ENCODE data around the gene GOLGA6A.

GOLGA6A gene

DNA sequence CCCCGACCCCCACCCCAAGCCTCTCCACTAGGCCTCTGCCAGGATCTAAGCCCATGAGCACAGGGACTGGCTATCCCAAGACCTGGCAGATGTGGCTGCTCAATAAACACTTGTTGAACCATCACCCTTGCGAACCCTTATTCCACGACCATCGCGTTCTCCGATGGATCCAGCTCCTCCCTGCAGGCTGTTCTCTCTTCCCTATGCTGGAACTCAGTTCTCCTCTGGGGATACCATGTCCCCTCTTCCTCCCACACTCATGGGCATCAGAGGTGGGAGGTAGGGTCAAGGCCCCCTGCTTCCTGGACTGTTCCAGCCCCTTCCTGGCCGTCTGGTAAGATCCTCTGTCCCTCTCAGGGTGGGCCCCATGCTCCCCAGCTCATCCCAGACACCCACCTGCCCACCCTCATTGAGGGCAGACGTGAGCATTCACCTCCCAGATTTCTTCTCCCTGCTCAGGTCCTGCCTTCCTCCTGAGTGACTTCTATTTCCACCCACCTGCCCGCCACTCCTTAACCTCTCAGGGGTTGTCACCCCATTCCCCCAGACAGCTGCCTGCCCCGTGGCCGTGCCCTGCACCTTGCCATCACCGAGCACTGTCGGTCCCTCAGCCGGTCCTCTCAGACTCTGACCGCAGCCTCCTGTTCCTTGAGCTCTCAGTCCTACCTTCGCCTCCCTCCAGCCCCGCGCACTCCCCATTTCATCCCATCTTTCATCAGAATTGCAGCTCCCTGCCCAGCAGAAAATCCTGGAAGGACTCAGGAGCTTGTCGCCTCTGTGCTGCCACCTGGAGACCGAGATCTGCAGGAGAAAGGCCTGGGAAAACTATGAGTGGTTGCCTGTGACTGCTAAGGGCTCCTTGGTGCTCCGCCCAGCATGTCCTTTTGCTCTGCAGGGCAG, 45.8 kb downstream of the GOLGA6A start:
- TF ChIP-seq, protein P1, sequence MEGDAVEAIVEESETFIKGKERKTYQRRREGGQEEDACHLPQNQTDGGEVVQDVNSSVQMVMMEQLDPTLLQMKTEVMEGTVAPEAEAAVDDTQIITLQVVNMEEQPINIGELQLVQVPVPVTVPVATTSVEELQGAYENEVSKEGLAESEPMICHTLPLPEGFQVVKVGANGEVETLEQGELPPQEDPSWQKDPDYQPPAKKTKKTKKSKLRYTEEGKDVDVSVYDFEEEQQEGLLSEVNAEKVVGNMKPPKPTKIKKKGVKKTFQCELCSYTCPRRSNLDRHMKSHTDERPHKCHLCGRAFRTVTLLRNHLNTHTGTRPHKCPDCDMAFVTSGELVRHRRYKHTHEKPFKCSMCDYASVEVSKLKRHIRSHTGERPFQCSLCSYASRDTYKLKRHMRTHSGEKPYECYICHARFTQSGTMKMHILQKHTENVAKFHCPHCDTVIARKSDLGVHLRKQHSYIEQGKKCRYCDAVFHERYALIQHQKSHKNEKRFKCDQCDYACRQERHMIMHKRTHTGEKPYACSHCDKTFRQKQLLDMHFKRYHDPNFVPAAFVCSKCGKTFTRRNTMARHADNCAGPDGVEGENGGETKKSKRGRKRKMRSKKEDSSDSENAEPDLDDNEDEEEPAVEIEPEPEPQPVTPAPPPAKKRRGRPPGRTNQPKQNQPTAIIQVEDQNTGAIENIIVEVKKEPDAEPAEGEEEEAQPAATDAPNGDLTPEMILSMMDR (IDR thresholded peaks at IDR 0.05), result no peak
- Histone ChIP-seq H3K4me3 (no peak overlapping the region), H3K27ac (peak overlapping the region in 1 of 2 donors; percentile 17)
- DNase-seq (ENCODE audit: low spot score), result no peak

DNA sequence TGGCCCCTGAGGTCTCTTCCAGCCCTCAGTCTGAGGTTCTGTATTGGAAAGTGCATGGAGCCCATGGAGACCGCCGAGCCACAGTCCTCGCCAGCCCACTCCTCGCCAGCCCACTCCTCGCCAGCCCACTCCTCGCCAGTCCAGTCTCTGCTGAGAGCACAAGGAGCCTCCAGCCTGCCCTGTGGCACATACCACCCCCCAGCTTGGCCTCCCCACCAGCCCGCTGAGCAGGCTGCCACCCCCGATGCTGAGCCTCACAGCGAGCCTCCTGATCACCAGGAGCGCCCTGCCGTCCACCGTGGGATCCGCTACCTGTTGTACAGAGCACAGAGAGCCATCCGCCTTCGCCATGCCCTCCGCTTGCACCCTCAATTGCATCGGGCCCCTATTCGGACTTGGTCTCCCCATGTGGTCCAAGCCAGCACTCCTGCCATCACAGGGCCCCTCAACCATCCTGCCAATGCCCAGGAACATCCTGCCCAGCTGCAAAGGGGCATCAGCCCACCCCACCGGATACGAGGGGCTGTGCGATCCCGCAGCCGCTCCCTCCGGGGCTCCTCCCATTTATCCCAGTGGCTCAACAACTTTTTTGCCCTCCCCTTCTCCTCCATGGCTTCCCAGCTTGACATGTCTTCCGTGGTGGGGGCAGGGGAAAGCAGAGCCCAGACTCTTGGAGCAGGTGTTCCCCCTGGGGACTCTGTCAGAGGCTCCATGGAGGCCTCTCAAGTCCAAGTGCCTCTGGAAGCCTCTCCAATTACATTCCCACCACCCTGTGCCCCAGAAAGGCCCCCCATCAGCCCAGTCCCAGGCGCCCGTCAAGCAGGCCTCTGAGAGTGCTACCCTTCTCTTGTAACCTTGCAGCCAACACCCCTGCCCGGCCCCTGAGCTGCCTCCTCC, 47.0 kb downstream of the GOLGA6A start:
- Histone ChIP-seq H3K4me3 (no peak overlapping the region), H3K27ac (no peak overlapping the region)
- TF ChIP-seq, protein P1 (IDR thresholded peaks at IDR 0.05), result no peak
- no peak for DNase-seq (ENCODE audit: low spot score)

DNA sequence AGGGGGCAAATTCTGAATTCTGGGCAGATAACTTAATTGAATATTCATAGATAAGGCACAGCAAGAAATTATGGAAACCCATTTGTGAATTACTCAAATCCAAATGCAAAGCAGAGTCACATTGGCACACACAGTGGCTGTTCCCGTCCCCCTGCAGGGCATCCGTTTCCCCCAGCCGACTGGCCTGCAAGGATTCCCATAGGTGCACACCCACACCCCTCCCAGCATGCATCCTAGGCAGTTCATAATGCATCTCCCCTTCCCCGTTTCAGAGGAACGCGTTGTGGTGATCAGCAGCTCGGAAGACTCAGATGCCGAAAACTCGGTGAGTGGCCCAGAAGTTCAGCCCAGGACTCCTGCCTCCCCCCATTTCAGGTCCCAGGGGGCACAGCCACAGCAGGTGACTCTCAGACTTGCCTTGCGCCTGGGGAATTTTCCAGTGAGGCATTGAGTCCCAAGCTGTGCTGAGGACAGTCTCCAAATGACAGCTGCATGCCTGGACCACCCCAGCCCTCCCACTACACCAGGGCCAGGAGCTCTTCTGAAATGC, 48.1 kb downstream of the GOLGA6A start:
- Histone ChIP-seq H3K27ac (no peak overlapping the region), H3K4me3 (no peak overlapping the region)
- DNase-seq (ENCODE audit: low spot score), result no peak
- TF ChIP-seq, protein P1 (IDR thresholded peaks at IDR 0.05), result no peak

DNA sequence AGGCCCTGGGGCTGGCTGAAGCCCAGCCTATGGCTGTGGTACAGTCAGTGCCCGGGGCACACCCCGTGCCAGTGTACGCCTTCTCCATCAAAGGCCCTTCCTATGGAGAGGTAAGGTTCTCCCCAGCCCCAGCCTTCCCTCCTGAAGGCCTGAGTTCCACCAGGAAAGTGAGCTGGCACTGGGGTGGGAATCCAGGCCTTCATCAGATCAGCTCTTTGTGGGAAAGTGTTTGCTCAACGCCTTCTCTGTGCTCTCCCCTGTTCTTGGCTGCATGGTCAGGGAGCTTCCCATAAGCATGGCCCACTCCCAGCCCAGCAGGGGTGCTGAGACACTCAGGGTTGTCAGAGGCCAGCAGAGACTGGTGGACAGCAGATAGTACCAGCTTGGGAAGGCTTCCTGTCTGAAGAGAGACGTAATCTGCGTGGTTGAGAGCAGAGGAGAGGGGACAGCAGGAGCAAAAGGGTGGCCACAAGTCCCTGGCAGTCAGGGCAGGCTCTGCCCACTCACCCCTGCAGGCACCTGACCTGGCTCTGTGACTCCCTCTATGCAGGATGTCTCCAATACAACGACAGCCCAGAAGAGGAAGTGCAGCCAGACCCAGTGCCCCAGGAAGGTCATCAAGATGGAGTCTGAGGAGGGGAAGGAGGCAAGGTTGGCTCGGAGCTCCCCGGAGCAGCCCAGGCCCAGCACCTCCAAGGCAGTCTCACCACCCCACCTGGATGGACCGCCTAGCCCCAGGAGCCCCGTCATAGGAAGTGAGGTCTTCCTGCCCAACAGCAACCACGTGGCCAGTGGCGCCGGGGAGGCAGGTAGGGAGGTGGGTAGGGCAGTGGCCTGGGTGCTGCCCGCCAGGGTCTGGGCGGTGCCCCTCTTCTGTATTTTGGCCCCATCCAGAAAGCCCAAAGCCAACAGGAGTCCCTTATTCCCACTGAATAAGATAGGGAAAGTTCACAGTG, 49.5 kb downstream of the GOLGA6A start:
- Histone ChIP-seq H3K27ac (no peak overlapping the region), H3K4me3 (no peak overlapping the region)
- TF ChIP-seq, protein P1 (IDR thresholded peaks at IDR 0.05), result no peak
- peak; percentile 62 for DNase-seq (ENCODE audit: low spot score)

DNA sequence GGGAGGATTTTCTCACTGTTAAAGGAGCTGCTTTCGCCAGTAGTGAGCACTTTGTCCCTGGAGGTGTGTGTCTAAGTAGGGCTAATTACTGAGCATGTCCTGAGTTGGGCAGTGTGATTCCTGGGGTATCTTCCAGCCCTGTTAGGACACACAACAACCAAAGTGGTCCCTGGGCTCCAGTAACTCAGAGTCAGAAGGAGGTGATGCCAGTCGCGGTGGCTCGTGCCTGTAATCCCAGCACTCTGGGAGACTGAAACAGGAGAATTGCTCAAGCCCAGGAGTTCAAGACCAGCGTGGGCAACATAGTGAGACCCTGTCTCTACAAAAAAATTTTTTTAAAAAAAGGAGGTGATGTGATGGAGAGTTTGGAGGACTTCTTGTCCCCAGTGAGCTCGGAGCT, 50.3 kb downstream of the GOLGA6A start:
- DNase-seq (ENCODE audit: low spot score), result peak; percentile 64
- H3K4me3 ChIP-seq, result no peak overlapping the region
- no peak overlapping the region for H3K27ac ChIP-seq
- TF ChIP-seq, protein P1 (IDR thresholded peaks at IDR 0.05), result no peak

DNA sequence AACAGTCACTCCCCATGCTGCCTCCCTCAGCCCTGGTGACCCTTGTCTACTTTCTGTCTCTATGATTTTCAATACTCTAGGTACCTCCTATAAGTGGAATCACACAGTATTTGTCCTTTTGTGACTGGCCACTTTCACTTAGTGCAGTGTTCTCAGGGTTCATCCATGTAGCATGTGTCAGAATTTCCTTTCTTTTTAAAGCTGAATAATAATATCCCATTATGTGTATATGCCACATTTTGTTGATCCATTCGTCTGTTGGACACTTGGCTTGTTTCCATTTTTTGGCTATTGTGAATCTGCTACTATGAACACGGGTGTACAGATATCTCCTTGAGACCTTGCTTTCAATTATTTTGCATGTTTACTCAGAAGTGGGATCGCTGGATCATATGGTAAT, 53.7 kb downstream of the GOLGA6A start:
- Histone ChIP-seq H3K4me3 (no peak overlapping the region), H3K27ac (no peak overlapping the region)
- no peak for DNase-seq (ENCODE audit: low spot score)
- TF ChIP-seq, protein P1 (IDR thresholded peaks at IDR 0.05), result no peak

Measured in coronary artery (tissue), 2 donors.